HG03439 (cell line): ENCODE data around the gene UQCRC1.
A peak's percentile ranks its signal among the peaks of the same experiment; 100 is the strongest.

Experiments
- ATAC-seq: cut with Tn5 transposase; IDR thresholded peaks from one replicate; pipeline ENCODE4 v1.9.1; 2021; ENCODE audit warnings: mild to moderate bottlenecking, moderate library complexity; ENCODE audit not compliant: unreplicated experiment

Gene UQCRC1

DNA sequence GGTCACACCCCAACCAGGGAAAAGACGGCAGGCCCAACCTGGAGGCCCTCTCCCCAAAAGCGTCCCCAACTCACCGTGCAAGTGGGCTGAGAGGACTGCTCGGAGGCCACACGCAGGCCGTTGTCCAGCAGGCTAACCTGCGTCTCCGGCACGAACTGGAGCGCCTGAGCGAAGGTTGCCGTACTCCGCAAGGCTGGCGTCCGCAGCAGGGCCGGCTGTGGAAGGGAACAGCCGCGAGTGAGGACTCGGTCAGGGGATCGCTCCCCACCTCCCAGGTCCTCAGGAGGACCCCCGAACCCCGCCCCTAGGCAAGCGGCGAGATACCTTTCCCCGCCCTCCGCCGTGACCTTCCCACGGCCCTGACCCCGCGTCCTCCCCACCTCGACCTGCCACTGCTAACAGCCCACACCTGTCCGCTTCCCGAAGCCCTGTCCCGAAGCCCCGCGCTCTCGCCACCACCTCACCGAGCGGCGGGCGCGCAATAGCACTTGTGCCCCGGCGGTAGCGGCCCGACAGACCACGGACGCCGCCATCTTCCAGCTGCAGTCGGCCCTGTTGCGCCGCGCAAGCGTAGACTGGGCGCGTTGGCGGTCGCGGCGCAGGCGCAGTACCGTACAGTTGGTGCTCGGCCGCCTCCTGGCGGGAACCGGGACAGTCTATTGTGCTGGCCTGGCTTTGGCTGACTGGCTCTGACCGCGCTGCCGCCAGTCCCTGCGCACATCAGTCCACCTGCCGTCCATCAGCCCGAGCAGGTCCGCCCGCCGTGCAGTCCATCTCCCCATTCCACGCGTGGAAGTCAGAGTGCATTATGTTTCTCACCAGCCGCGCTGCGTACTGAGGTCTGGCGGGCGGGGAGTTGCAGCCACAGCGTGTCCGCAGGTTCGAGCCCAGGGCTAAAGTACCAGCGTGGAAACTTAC, at the start of gene UQCRC1:
UQCRC1 (minus strand) TSS at position 559 of the 918 bp plus-strand sequence; CDS start at position 533, 26 bp downstream.
- ATAC-seq: peak; percentile 88

DNA sequence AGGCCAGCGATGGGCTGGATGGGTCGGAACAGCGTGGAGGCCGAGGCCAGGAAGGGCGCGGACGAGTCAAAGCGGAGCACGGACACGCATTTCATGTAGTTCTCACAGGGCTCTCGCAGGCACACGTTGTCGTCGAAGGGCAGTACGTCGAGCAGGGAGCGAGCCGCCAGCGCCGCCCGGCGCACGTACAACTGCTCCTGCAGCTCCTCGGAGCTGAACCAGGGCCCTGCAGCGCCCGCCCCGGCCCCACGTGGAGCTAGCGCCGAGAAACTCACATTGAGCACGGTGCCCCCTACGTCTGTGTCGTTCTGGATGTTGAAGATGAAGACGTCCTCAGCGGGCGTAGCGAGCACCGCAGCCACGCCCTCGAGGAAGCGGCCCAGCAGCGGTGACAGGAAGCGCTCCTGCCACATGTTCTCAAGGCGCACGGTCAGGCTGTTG, 47.4 kb upstream of the UQCRC1 start:
- ATAC-seq: no peak

DNA sequence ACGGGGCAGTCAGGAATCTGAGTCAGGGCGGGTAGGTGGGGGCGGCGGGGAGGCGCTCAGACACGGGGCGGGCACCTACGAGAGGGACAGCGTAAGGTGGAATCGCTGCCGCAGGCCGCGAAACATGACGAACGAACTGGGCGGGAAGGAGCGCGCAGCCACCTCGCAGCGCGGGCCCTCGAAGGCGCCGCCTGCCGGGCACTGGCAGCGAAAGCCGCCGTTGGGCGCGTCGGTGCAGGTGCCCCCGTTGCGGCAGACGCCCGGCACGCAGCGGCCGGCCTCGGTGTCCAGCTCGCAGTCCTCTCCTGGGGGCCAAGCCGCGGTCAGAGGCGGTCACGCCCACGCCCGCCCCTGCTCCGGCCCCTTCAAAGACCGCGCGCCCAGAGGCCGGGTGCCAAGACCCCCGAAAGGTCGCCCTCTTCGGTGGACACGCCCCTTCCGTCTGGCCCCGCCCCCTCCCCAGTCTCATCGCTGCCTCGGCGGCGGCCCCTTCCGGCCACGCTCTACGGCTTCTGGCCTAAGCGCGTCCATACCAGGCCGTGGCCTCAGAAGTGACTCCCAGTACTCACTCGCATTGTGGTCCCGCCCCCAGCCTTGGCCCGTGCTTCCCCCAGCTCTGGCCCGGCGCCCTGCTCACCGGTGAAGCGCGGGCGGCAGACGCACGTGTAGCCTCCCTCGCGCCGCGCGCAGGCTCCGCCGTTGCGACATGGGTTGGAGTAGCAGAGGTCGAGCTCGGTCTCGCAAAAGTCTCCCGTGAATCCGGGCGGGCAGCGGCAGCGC, 46.8 kb upstream of the UQCRC1 start:
- peak; percentile 56 for ATAC-seq

DNA sequence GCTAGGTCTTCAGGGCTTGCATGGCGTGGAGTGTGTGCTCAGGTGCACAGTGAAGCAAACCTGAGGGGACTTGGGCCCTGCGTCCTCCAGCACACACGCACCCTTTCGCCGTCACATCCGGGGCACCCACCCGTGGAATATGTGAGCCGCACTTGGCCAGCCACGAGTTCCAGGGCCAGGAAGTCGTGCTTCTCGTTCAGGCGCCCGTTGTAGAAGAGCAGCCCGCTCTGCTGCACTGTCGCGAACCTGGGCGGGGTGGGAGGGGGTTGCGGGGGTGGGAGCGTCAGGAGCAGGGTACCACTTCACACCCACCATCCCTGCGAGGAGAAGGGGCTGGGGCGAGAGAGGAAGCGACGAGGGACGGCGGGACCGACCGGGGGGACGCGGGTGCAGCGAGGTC, 46.2 kb upstream of the UQCRC1 start:
- no peak for ATAC-seq

DNA sequence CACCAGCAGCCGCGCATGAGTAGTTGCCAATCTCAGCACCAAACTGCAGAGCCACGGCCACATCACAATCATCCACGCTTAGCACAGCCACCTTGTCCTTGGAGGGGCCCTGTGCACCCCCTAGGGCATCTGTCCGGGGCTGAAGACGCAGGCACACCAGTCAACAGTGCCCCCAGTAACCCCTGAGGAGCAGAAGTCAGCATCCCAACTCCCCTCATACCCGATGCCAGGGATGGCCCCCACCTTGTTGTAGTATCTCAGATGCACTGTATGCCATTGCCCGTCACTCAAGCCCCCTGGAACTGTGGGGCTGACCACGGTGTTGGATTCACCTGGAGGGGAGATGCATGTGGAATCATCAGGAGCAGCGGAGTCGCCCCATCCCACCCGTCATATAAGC, 45.6 kb upstream of the UQCRC1 start:
- no peak for ATAC-seq

DNA sequence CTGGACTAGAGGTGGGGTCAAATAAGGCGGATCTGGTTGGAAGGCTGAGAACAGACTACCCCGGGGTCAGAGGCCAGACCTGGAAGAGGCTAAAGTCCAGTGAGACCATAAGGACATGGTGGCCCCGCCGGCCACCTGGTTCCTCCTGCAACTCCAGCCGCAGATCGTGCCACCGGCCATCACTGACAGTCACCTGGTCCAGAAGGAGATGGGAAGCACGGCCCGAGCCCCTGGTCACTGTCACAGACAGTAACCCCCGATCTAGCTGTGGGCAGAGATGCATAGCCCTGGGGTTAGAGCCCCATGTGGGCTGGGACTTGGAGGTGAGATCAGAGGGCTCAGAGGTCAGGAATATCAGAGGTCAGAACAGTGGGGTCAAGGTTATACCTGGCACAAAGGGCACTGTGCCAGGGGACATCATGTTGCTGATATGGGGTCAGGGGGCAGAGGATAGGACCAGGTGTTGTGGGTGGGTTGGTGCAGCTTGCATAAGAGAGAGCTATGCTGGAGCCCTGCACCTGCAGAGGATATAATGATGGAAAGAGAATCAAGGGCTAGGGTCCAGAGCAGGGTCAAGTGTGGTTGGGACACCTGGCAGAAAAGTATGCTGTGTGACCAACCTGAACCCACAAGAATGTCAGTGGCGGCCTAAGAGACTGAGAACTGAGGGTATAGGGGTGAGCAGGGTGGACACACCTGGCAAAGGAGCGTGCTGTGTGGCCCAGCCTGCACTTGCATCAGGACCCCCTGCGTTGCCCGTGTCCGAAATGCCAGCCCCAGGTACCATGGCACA, 43.7 kb upstream of the UQCRC1 start:
- no peak for ATAC-seq

DNA sequence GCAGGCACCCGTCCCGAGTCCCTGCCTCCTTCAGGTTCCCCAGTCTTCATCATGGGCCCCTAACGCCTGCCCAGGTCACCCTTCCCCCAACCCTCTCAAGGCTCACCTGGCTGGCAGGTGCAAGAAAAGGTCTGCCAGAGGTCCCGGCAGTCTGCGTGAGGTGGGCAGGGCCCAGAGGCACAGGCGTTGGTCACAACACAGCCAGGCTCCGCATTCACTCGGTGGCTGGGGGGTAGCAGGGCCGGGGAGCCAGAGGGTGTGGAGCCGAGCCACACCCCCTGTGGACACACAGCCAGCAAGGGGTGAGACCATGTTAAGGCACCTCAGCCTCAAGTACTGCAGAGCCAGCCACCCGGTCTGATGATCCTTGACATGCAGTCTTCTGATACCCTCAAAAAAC, 42.3 kb upstream of the UQCRC1 start:
- ATAC-seq: no peak

DNA sequence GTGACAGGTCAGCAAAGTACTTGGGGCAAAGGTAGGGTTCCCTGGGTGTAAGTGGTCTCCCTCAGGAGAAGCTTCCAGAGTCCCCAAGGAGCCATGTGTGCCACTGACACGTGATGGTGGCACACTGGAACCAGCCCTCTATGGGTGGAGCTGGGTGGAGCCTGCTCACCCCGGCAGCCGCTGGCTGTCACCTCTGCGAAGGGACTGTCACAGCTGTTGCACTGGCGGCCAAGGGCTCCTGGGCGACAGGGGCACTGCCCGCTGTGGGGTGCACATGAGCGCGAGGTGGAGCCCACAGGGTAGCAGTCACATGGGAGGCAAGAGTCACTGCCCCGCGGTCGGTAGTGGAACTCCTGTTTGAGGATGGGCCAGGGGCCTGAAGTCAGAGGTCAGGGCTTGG, 41.3 kb upstream of the UQCRC1 start:
- no peak for ATAC-seq

DNA sequence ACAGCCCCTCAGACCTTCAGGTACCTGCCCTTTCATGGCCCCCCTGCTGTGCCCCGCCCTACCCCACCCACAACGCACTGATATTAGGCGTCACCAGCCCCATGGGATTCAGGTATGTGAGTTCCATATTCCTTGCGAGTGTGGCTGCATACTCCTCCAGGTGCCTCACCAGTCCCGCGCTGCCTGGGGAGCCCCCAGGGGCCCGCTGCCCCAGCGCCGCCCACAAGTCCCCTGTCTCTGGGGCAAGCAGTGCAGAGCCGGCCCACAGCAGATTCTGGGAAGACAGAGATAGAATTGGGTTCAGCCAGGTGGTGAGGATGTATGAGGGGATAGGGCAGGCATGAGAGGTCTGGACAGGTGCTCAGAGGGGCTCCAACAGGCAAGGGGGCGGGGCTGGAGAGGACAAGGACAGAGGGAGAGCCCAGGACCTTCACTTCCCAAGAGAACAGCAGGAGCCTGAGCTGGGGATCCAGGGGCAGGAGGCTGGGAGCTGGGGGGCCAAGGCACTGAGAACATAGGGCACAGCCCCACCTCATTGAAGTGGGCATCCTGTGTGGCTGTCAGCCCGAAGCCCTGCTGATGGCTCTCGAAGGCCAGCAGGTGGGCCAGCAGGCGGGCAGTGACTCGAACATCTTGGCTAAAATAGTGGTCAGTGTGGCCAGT, 38.9 kb upstream of the UQCRC1 start:
- ATAC-seq: no peak

DNA sequence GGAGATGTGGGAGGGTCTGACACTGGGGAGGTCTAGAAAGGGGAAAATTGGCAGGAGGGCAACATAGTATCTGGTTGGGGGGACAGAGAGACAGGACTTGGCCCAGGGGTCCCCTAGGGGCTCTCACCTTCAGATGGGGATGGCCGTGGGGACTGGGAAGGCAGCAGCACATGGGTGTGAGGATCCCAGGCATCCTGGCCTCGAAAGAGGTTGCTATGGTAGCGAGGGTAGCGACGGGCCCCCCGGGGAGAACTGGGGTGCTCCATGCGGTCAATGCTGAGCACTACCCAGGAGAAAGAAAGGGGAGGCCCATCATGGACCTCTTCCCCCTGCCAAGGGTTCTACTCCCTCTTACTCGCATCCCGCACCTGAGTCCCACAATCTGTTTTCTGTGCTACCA, 38.3 kb upstream of the UQCRC1 start:
- ATAC-seq: no peak

DNA sequence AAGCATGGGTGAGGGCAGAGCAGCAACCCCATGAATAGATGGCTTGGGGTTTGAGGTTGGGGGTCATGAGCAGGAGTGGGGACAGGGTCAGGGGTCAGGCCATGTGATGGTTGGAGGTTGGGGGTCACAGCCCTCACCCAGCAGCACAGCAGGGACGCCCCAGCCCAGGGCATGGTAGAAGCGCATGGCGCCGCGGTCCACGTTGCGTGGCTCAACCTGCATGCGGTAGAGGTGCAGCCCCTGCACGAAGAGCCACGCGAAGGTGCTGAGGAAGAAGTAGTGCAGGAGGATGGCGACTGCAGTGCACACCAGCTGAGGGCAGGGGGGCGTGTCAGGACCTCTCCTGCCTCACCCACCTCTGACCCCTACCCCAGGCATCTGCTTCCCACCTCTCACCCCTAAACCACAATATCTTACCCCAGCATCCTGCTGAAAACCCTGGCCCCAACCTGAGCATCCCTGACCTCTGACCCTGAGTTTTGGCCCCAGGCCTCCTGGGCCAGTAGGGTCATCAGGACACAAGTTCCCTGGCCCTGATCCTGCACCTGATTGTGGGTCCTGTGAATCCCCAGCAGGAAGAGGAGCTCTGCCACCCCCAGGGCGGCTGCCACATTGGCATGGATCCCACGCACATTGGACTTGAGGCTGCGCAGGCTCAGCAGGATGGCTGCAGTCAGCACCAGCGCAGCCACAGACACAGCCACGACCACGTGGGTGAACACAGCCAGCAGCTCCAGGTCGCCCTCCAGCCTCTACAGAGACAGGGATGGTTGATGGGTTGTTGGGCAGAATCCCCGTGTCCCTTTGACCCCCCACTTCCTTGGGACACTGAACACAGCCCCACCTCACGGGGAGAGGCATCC, 35.7 kb upstream of the UQCRC1 start:
- no peak for ATAC-seq

DNA sequence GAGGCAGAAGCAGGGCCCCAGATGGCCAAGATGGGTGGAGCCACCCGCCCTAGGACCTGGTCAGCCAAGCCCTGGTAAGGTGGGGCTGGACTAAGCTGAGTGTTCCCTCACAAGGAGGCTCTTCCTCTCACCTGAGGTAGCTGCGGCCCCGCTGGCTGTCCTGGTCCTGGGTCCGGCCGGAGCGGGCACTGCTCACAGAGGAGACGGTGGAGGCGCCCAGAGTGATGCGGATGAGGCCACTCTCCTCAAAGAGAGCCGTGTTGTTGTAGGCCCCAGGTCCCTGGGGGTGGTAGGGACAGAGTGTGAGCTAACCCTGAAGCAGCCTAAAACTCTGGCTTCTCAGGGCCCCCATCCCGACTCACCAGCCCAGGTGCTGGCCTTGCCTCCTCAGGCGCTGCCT, 33.2 kb upstream of the UQCRC1 start:
- no peak for ATAC-seq

DNA sequence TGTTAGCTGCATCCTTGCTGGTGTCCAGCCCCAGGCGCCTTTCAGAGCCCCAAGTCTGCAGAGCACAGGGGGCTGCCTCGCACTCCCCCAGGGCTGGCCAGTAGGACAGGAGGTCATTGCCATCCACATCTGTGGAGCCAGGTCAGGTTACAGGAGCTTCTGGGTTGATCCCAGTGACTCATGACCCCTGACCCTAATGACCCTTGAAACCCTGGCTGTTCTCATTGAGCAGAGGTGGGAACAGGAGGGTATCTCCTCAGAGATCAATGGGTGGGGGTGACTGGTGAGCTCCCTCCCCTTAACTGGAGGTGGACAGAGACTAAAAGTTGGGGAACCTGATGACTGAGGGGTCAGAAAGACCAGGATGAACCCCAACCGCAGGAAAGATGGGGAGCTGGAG, 31.9 kb upstream of the UQCRC1 start:
- no peak for ATAC-seq

DNA sequence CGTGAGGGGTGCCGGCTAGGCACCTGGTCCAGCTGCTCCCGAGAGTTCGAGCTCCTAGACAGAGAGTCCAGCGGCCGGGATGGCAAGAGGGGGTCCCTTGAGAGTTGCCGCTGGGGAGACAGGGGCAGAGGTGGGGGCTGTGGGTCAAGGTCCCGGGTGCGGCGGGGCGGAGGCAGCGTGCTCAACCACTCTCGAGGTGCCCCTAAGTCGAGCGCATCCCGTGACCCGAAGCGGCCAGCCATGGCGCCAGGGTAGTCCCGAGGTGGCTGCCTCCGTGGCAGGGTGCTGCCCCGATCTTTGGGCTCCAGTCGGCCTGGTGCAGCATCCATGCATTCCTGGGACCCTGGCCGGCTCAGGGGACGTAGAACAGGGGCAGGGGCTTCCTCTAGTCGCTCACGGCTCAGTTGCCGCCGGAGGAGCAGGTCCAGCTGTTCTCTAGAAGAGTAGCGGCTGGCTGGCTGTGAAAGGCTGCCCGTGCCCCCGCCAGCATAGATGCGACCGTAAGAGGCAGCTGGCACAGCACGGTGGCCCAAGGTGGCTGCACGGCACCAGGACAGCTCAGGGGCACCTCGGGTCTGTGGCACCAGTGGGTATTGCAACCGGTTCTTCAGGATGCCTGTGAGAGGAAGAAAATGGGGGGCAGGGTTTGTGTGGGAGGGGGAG, 30.6 kb upstream of the UQCRC1 start:
- no peak for ATAC-seq

DNA sequence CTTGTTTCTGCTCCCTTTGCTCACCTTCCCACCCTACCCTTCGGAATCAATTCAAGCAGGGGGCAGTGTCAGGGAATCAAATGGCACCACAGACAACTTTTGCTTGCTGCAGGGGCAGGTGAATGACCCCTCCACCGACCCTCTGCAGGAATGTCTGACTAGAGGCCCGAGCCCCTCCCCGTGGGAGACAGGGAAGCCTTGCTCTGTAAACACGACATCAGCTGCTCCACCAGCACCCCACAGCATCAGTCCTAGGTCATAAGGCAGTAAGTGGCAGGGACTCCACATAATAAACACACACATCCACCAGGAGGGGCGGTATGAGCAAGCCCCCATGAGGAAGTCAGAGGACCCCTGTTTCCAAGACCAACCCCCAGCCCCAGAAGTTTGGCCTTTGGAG, 27.9 kb upstream of the UQCRC1 start:
- no peak for ATAC-seq

DNA sequence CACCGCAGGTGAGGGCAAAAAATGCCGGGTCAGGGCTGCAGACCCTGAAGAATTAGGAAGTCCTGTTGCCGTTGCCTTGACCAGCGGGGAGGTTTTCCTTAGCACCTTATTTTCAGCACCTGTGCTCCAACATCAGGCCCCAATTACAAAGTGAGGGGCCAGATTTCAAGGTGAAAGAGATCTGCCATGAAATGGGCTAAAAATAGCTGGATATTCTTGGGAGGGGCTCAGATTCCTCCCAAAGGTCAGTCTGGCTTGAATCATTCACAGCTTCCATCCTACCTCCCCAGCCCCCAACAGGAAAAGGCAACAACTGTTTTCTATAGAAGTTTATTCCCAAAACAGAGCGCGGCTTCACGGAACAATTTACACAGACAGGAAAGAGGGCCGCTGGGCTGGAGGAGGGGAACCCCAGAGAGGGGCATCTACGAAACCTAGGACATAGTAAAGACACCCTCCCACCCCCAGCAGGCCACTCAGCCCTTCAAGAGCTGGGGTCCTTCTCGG, 26.8 kb upstream of the UQCRC1 start:
- ATAC-seq: no peak

DNA sequence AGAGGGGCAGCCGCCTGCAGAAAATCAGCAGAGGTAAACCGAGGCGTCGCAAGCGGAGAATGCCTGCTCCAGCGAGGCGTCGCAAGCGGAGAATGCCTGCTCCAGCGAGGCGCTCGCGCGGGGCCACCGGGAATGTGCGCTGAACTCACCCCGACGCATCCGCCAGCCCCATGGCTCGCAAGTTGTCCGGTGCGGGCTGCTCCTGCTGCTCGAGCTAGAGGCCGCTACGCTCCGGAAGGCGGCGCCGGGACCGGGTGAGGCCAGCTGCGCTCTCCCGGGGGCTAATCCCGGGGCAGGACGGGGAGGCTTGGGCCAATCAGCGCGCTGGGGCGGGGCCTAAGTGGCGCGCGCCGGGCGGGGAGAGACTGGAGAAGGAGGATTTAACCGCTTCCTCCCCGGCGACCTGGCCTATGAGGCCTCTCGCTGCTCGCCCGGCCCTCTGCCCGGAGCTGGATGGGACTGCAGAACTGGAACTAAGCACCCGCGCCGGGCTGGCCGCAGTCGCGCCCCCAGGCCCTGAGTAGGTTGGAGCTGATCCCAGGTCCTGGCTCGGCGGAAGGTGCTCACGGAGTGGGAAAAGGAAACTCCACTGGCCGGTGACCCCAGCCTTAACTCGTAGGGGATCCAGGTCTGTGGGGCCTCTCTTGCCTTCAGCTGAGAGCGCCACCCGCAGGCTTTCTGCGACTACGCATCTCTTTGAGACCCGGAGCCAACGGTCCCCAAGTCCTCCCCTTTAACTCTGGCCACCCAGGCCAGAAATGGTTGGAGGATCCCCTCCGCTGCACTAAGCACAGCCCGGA, 26.0 kb upstream of the UQCRC1 start, which contains the start of gene SLC26A6:
SLC26A6 (minus strand) TSS at position 240 of the 800 bp plus-strand sequence; CDS start at position 172, 68 bp downstream.
- peak; percentile 83 for ATAC-seq

DNA sequence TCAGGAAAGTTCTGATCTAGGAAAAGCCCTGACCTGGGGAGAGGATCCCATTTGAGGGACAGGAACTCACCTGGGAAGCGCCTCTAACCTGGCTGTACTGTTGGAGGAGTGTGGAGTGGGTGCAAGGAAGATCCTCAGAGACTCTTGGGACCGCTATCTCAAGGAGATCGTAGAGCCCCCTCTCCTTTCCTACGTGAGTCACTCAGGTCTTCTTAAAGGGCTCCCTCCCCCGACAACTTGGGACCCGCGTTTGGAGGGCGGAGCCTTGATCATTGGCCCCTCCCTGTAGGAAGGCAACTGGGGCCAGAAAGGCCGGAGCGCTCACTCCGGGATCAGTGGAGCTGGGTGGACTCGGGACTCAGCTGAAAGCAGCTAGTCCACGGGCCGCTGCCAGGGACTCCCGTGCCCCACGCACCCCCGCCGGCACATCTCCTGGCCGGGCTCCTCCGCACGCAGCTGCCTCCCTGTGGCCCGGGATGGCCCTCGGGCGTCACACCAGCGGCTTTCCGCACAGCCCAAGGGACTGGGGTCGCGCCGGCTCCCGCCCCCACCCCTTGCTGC, 25.3 kb upstream of the UQCRC1 start:
- ATAC-seq: no peak
